ENCODE measurements around the gene TROAP. TPM values are rescaled to one million over a fixed set of nuclear protein-coding genes. Genes with fewer than 3 reads are reported as not detected.
A peak's percentile ranks its signal among the peaks of the same experiment; 100 is the strongest.
"Not testable (repeated sequence)": the region's sequence is repeated elsewhere in the genome, so short reads cannot be mapped to it uniquely, and the experiment has no call there.

The TROAP gene
- total RNA-seq, 4 donors from 2014 or later: 8.0 to 28.1 (median 10.2) TPM

DNA sequence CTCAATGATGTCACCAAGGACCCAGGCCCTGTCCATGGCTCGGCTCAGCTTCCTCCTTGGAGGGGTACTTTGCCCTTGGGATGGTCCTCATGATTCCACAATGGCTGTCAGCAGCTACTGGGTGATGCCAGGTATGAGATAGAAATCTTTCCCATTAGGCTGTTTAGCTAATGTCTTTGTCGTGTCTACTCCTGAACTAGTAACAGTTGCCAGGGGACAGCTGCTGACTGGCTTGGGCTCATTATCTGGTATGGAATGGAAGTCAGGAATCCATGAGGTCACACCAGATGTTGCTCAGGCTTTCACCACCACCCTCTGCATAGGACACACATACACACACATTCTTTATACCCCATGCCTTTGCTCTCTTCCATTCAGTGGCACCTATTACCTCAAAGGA, 18.9 kb upstream of the TROAP start:
- Histone ChIP-seq H3K4me1 (no peaks in the 10 kb centered on the region), H3K9me3 (no peaks in the 10 kb centered on the region), H3K27me3 (no peaks in the 10 kb centered on the region), H3K4me3 (no peak overlapping the region), H3K36me3 (no peaks in the 10 kb centered on the region), H3K27ac (no peak overlapping the region)
- TF ChIP-seq POLR2A (IDR thresholded peaks at IDR 0.05): no peak
- DNase-seq: peak in 1 of 3 donors; percentile 14

DNA sequence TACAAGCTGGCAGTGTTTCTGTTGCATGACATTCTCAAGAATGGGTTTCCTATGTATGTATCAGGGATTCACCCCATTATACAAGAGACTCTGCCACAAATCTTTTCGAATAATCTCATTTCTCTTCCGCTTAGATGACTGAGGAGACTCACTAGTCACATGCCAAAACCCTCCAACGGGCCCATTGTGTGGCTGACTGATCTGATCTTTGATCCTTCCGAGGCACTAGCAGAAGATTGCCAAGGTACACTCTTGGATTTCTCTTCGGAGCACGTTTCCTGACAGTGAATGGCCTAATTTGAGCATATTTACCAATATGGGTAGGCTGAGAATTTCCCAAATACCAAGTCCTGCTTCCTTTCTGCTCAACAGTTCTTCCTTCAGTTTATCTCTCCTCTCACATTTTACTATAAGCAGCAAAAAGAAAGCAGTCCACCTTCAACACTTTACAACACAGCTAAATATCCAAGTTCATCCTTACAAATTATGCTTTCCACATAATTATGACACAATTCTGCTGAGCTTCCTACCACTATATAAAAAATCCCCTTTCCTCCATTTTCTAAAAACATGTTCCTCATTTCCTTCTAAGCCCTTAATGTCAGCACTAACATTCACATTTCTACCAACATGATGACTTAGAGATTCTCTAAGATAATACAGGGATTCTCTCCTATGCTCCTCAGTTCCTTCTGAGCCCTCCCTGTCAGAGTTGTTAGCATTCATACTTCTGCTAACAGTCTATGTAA, 17.1 kb upstream of the TROAP start:
- Histone ChIP-seq H3K4me1 (no peaks in the 10 kb centered on the region), H3K9me3 (no peaks in the 10 kb centered on the region), H3K27me3 (no peaks in the 10 kb centered on the region), H3K4me3 (no peak overlapping the region), H3K27ac (no peak overlapping the region), H3K36me3 (no peaks in the 10 kb centered on the region)
- DNase-seq: peak in 1 of 3 donors; percentile 35
- TF ChIP-seq, protein P1, sequence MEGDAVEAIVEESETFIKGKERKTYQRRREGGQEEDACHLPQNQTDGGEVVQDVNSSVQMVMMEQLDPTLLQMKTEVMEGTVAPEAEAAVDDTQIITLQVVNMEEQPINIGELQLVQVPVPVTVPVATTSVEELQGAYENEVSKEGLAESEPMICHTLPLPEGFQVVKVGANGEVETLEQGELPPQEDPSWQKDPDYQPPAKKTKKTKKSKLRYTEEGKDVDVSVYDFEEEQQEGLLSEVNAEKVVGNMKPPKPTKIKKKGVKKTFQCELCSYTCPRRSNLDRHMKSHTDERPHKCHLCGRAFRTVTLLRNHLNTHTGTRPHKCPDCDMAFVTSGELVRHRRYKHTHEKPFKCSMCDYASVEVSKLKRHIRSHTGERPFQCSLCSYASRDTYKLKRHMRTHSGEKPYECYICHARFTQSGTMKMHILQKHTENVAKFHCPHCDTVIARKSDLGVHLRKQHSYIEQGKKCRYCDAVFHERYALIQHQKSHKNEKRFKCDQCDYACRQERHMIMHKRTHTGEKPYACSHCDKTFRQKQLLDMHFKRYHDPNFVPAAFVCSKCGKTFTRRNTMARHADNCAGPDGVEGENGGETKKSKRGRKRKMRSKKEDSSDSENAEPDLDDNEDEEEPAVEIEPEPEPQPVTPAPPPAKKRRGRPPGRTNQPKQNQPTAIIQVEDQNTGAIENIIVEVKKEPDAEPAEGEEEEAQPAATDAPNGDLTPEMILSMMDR (IDR thresholded peaks at IDR 0.05): no peak
- no peak for TF ChIP-seq POLR2A (IDR thresholded peaks at IDR 0.05)

DNA sequence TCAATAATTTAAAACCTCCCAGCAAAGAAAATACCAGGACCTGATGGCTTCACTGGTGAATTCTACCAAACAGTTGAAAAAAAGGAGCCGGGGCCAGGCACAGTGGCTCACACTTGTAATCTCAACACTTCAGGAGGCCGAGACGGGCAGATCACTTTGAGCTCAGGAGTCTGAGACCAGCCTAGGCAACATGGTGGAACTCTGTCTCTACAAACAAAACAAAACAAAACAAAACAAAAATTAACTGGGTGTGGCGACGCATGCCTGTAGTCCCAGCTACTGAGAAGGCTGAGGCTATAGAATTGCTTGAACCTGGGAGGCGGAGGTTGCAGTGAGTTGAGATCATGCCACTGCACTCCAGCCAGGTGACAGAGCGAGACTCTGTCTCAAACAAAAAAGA, 13.7 kb upstream of the TROAP start:
- H3K4me3 ChIP-seq: no peak overlapping the region
- no peak for TF ChIP-seq POLR2A (IDR thresholded peaks at IDR 0.05)
- TF ChIP-seq, protein P1 (IDR thresholded peaks at IDR 0.05): no peak
- no peaks in the 10 kb centered on the region for H3K4me1 ChIP-seq
- H3K9me3 ChIP-seq: no peaks in the 10 kb centered on the region
- H3K36me3 ChIP-seq: no peaks in the 10 kb centered on the region
- H3K27me3 ChIP-seq: no peaks in the 10 kb centered on the region
- no peak for DNase-seq
- H3K27ac ChIP-seq: no peak overlapping the region

DNA sequence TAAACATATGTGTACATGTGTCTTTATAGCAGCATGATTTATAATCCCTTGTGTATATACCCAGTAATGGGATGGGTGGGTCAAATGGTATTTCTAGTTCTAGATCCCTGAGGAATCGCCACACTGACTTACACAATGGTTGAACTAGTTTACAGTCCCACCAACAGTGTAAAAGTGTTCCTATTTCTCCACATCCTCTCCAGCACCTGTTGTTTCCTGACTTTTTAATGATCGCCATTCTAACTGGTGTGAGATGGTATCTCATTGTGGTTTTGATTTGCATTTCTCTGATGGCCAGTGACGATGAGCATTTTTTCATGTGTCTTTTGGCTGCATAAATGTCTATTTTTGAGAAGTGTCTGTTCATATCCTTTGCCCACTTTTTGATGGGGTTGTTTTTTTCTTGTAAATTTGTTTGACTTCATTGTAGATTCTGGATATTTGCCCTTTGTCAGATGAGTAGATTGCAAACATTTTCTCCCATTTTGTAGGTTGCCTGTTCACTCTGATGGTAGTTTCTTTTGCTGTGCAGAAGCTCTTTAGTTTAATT, 12.5 kb upstream of the TROAP start:
- DNase-seq, H3K9me3 ChIP-seq, H3K4me3 ChIP-seq, H3K4me1 ChIP-seq, H3K36me3 ChIP-seq, H3K27ac ChIP-seq, H3K27me3 ChIP-seq: not testable (repeated sequence)

DNA sequence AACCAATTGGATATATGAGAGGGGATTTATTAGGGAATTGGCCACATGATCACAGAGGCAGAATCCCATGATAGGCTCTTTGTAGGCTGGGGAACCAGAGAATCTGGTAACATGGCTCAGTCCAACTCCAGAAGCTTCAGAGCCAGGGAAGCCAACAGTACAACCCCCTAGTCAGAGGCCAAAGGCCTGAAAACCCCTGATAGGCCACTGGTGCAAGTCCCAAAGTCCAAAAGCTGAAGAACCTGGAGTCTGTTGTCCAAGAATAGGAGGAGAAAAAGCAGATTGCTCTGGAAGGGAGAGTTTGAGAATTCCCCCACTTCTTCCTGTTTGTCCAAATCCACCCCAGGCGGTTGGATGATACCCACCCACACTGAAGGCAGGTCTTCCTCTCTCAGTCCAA, 8.2 kb upstream of the TROAP start:
- DNase-seq: no peak
- H3K27me3 ChIP-seq: no peaks in the 10 kb centered on the region
- no peaks in the 10 kb centered on the region for H3K36me3 ChIP-seq
- H3K9me3 ChIP-seq: no peaks in the 10 kb centered on the region
- H3K4me3 ChIP-seq: no peak overlapping the region
- TF ChIP-seq, protein P1 (IDR thresholded peaks at IDR 0.05): no peak
- no peak overlapping the region for H3K27ac ChIP-seq
- H3K4me1 ChIP-seq: no peaks in the 10 kb centered on the region

DNA sequence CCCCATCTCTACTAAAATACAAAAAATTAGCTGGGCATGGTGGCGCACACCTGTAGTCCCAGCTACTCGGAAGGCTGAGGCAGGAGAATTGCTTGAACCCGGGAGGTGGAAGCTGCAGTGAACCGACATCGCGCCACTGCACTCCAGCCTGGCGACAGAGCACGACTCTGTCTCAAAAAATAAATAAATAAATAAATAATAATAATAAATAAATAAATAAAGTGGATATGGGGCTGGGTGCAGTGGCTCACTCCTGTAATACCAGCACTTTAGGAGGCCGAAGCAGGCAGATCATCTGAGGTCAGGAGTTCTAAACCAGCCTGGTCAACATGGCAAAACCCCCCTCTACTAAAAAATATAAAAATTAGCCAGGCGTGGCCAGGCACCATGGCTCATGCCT, 5.9 kb upstream of the TROAP start:
- H3K4me1 ChIP-seq, H3K27me3 ChIP-seq, H3K4me3 ChIP-seq, H3K9me3 ChIP-seq, H3K27ac ChIP-seq, H3K36me3 ChIP-seq: not testable (repeated sequence)
- peak in 1 of 3 donors; percentile 5 for DNase-seq

DNA sequence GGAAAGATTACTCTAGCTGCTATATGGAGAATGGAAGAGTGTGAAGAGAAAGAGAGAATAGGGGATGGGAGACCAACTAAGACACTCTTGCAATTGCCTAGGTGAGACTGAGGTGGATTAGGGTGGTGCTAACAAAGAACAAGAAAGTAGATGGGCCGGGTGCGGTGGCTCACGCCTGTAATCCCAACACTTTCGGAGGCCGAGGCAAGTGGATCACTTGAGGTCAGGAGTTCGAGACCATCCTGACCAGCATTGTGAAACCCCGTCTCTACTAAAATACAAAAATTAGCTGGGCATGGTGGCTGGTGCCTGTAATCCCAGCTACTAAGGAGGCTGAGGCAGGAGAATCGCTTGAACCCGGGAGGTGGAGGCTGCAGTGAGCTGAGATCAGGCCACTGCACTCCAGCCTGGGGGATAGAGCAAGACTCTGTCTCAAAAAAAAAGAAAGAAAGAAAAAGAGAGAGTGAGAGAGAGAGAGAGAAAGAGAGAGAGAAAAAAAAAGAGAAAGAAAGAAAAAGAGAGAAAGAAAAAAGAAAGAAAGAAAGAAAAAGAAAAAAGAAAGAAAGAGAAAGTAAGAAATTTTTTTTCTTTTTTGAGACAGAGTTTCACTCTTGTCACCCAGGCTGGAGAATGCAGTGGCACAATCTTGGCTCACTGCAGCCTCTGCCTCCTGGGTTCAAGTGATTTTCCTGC, 2.5 kb upstream of the TROAP start:
- H3K4me3 ChIP-seq: not testable (repeated sequence)
- peak in 1 of 3 donors; percentile 24 for DNase-seq

More for the DNA sequence above, 2.5 kb upstream of the TROAP start:
- not testable (repeated sequence) for H3K27me3 ChIP-seq, H3K36me3 ChIP-seq, H3K27ac ChIP-seq, H3K9me3 ChIP-seq
- H3K4me1 ChIP-seq: peaks cover 0 to 15% (median 2%) of the 10 kb centered on the region in 4 donors
